IMR-90 (cell line): ENCODE measurements around the gene CRYM. TPM values are rescaled to one million over a fixed set of nuclear protein-coding genes. Genes with fewer than 3 reads are reported as not detected.

Experiments
- ATAC-seq: fragments of 200-7000 bp; cut with Tn5 transposase; 2 replicates; pipeline ENCODE4 v1.9.1; 2020; ENCODE audit warnings: low read depth, mild to moderate bottlenecking, moderate library complexity
- BruUV-seq: library from RNA; stranded (reverse); fragments of 400-500 nt; replicated peaks from 2 replicates; lab custom pipeline; 2021; lab: Mats Ljungman, UMichigan
- CTCF ChIA-PET: fragments of 300-600 bp; formaldehyde crosslinking; extraction: SDS; loops from one replicate; lab custom pipeline; 2021; ENCODE audit warnings: antibody characterized with exemption; lab: Yijun Ruan, JAX
- POLR2A ChIA-PET: fragments of 300-600 bp; sonication (Branson Sonifier 250); formaldehyde crosslinking; loops from one replicate; lab custom pipeline; 2022; ENCODE audit warnings: antibody characterized with exemption; ENCODE audit not compliant: unreplicated experiment; lab: Charles Lee
- DNase-seq: peaks from one replicate; pipeline ENCODE4 v3.0.0; 2013
- H2AFZ ChIP-seq: replicated peaks from 2 replicates; pipeline ENCODE3; 2013; ENCODE audit warnings: low read length, mild to moderate bottlenecking; ENCODE audit not compliant: poor library complexity
- H2AK5ac ChIP-seq: 2 replicates; pipeline ENCODE4 v1.6.1; 2013; ENCODE audit warnings: low read depth, low read length, inconsistent platforms
- H2AK9ac ChIP-seq: replicated peaks from 2 replicates; pipeline ENCODE3; 2013; ENCODE audit warnings: mild to moderate bottlenecking, low read depth, low read length, moderate library complexity; ENCODE audit not compliant: poor library complexity
- H2BK120ac ChIP-seq: 2 replicates; pipeline ENCODE4 v1.6.1; 2013; ENCODE audit warnings: low read depth, low read length, inconsistent platforms
- H2BK15ac ChIP-seq: 3 replicates; pipeline ENCODE4 v1.6.1; 2013; ENCODE audit warnings: low read depth, low read length, inconsistent platforms
- H2BK20ac ChIP-seq: 2 replicates; pipeline ENCODE4 v1.6.1; 2013; ENCODE audit warnings: low read depth, mild to moderate bottlenecking, inconsistent platforms, low read length, moderate library complexity
- H2BK5ac ChIP-seq: 2 replicates; pipeline ENCODE4 v1.6.1; 2013; ENCODE audit warnings: mild to moderate bottlenecking, low read depth, low read length, inconsistent platforms; ENCODE audit not compliant: poor library complexity, severe bottlenecking
- H3K14ac ChIP-seq: replicated peaks from 2 replicates; pipeline ENCODE4 v1.6.1; 2013; ENCODE audit warnings: low read depth, low read length, inconsistent platforms
- H3K18ac ChIP-seq: 2 replicates; pipeline ENCODE4 v1.6.1; 2013; ENCODE audit warnings: low read depth, low read length, control low read depth
- H3K23ac ChIP-seq: 2 replicates; pipeline ENCODE4 v1.6.1; 2013; ENCODE audit warnings: low read depth, low read length, inconsistent platforms
- H3K27ac ChIP-seq: 2 replicates; pipeline ENCODE4 v1.5.1; 2013; ENCODE audit warnings: mild to moderate bottlenecking, control low read depth, low read length; ENCODE audit not compliant: insufficient read depth
- H3K27me3 ChIP-seq: 2 replicates; pipeline ENCODE4 v1.6.1; 2013; ENCODE audit warnings: low read length; ENCODE audit not compliant: control insufficient read depth, insufficient read depth
- H3K36me3 ChIP-seq: 2 replicates; pipeline ENCODE4 v1.6.1; 2013; ENCODE audit warnings: low read length, mixed read lengths; ENCODE audit not compliant: control insufficient read depth, insufficient read depth
- H3K4ac ChIP-seq: 2 replicates; pipeline ENCODE4 v1.6.1; 2013; ENCODE audit warnings: low read depth, low read length, inconsistent platforms
- H3K4me1 ChIP-seq: 2 replicates; pipeline ENCODE4 v1.6.1; 2013; ENCODE audit warnings: low read length, mixed read lengths; ENCODE audit not compliant: control insufficient read depth, insufficient read depth
- H3K4me2 ChIP-seq: 2 replicates; pipeline ENCODE4 v1.6.1; 2013; ENCODE audit warnings: low read depth, mild to moderate bottlenecking, control low read depth, low read length, moderate library complexity
- H3K4me3 ChIP-seq: 2 replicates; pipeline ENCODE4 v1.5.1; 2013; ENCODE audit warnings: low read depth, mild to moderate bottlenecking, control low read depth, low read length, moderate library complexity; ENCODE audit not compliant: insufficient read depth
- H3K56ac ChIP-seq: 2 replicates; pipeline ENCODE4 v1.6.1; 2013; ENCODE audit warnings: low read length, inconsistent platforms; ENCODE audit not compliant: insufficient read depth; ENCODE audit errors: extremely low read depth
- H3K79me1 ChIP-seq, 2 experiments: 2 replicates each; pipeline ENCODE4 v1.6.1; 2013; ENCODE audit warnings: low read length in 2 of 2, inconsistent platforms in 1 of 2, low read depth in 1 of 2
- H3K9ac ChIP-seq: 2 replicates; pipeline ENCODE4 v1.6.1; 2013; ENCODE audit warnings: low read depth, low read length, control low read depth
- H3K9me1 ChIP-seq: 2 replicates; pipeline ENCODE4 v1.6.1; 2013; ENCODE audit warnings: low read length, inconsistent platforms; ENCODE audit not compliant: insufficient read depth
- H3K9me3 ChIP-seq: 2 replicates; pipeline ENCODE4 v1.6.1; 2013; ENCODE audit warnings: low read length; ENCODE audit not compliant: control insufficient read depth, insufficient read depth
- H4K20me1 ChIP-seq: 2 replicates; pipeline ENCODE4 v1.6.1; 2013; ENCODE audit warnings: low read length, inconsistent platforms; ENCODE audit not compliant: insufficient read depth
- H4K5ac ChIP-seq: 2 replicates; pipeline ENCODE4 v1.6.1; 2013; ENCODE audit warnings: mild to moderate bottlenecking, low read depth, low read length, control low read depth
- H4K8ac ChIP-seq, 2 experiments: 2 replicates each; pipeline ENCODE4 v1.6.1; 2013; ENCODE audit warnings: low read depth in 2 of 2, low read length in 2 of 2, control low read depth in 1 of 2, inconsistent platforms in 1 of 2
- H4K91ac ChIP-seq: 2 replicates; pipeline ENCODE4 v1.6.1; 2013; ENCODE audit warnings: low read depth, low read length, inconsistent platforms; ENCODE audit not compliant: insufficient read depth
- BHLHE40 ChIP-seq: fragments of 150-350 bp; IDR thresholded peaks from 2 replicates; pipeline ENCODE4 v1.6.1; 2016; ENCODE audit warnings: mild to moderate bottlenecking, low read depth, low read length
- CEBPB ChIP-seq: IDR thresholded peaks from 2 replicates; pipeline ENCODE4 v1.6.1; 2012; ENCODE audit warnings: low read depth, low read length, improper control_type of control experiment
- CHD1 ChIP-seq: IDR thresholded peaks from 2 replicates; pipeline ENCODE4 v1.6.1; 2012; ENCODE audit warnings: low read depth, low read length, improper control_type of control experiment
- CTCF ChIP-seq: conservative IDR thresholded peaks from 2 replicates; pipeline ENCODE4 v1.5.1; 2012; ENCODE audit warnings: mild to moderate bottlenecking, low read depth, low read length, improper control_type of control experiment
- ELK1 ChIP-seq: fragments of 150-350 bp; IDR thresholded peaks from 2 replicates; pipeline ENCODE4 v1.6.1; 2016; ENCODE audit warnings: low read depth, mild to moderate bottlenecking, low read length, moderate library complexity, borderline replicate concordance
- FOS ChIP-seq: fragments of 150-350 bp; IDR thresholded peaks from 2 replicates; pipeline ENCODE4 v1.6.1; 2016; ENCODE audit warnings: low read depth, low read length
- MAFK ChIP-seq: IDR thresholded peaks from 2 replicates; pipeline ENCODE4 v1.6.1; 2012; ENCODE audit warnings: low read depth, low read length, improper control_type of control experiment
- MAZ ChIP-seq: IDR thresholded peaks from 2 replicates; pipeline ENCODE4 v1.6.1; 2012; ENCODE audit warnings: low read depth, mild to moderate bottlenecking, low read length, improper control_type of control experiment, moderate library complexity, borderline replicate concordance
- MXI1 ChIP-seq: IDR thresholded peaks from 2 replicates; pipeline ENCODE4 v1.6.1; 2012; ENCODE audit warnings: low read depth, mild to moderate bottlenecking, low read length, moderate library complexity, borderline replicate concordance
- NFE2L2 ChIP-seq: fragments of 150-350 bp; IDR thresholded peaks from 2 replicates; pipeline ENCODE4 v1.6.1; 2016; ENCODE audit warnings: low read depth, mild to moderate bottlenecking, low read length
- POLR2A ChIP-seq: IDR thresholded peaks from 2 replicates; pipeline ENCODE4 v1.6.1; 2012; ENCODE audit warnings: mild to moderate bottlenecking, low read depth, low read length
- RAD21 ChIP-seq: IDR thresholded peaks from 2 replicates; pipeline ENCODE4 v1.6.1; 2012; ENCODE audit warnings: low read length, improper control_type of control experiment
- RCOR1 ChIP-seq: IDR thresholded peaks from 2 replicates; pipeline ENCODE4 v1.6.1; 2012; ENCODE audit warnings: mild to moderate bottlenecking, low read length, improper control_type of control experiment; ENCODE audit not compliant: insufficient replicate concordance
- RFX5 ChIP-seq: IDR thresholded peaks from 2 replicates; pipeline ENCODE4 v1.8.0; 2012; ENCODE audit warnings: low read depth, mild to moderate bottlenecking, low read length, moderate library complexity
- SMC3 ChIP-seq: fragments of 150-350 bp; IDR thresholded peaks from 2 replicates; pipeline ENCODE4 v1.6.1; 2016; ENCODE audit warnings: low read depth, mild to moderate bottlenecking, antibody characterized with exemption, low read length, moderate library complexity
- USF2 ChIP-seq: fragments of 150-350 bp; IDR thresholded peaks from 2 replicates; pipeline ENCODE4 v1.6.1; 2017; ENCODE audit warnings: mild to moderate bottlenecking, antibody characterized with exemption, low read length, low read depth
- WGBS, 2 experiments: methylation state at CpG; one replicate each; pipeline versions ENCODE4 v1.1.5 to v1.1.7; 2013; ENCODE audit warnings: missing lambda C conversion rate in 2 of 2; ENCODE audit not compliant: insufficient read length in 1 of 2; ENCODE audit errors: extremely low coverage in 2 of 2; 5-methylcytosine and 5-hydroxymethylcytosine counted together
- dilution Hi-C: fragments of 300-500 bp; cut with HindIII; formaldehyde crosslinking; loops from one replicate; pipeline ENCODE4 v1.14.3; 2018; ENCODE audit warnings: low sequenced_read_pairs; ENCODE audit not compliant: unreplicated experiment
- in situ Hi-C: fragments of 300-500 bp; cut with MboI; formaldehyde crosslinking; loops from 3 replicates; pipeline ENCODE4 v1.14.3; 2019; ENCODE audit warnings: low sequenced_read_pairs, inconsistent platforms, mixed read lengths
- intact Hi-C: fragments of 100-400 bp; cut with micrococcal nuclease; formaldehyde crosslinking; loops from 2 replicates; pipeline ENCODE4 v1.10.0; 2022
- polyA plus RNA-seq, 3 experiments: library from polyadenylated mRNA; depleted of rRNA; stranded (reverse); fragments of >200 nt; gene quantifications; 2 replicates each; pipeline ENCODE4 v1.2.3, GENCODE V29; 2012; ENCODE audit warnings: low replicate concordance in 1 of 3
- total RNA-seq: library from RNA; depleted of rRNA; stranded (reverse); fragments of >200 nt; gene quantifications from 2 replicates; pipeline ENCODE4 v1.2.3, GENCODE V29; 2012

The CRYM gene
- total and polyA plus RNA-seq, 2 of the 4 experiments (the other 2 are of a cell fraction) = not detected

GRCh38 chr16:21244518-21245215 is 33.4 kb downstream of the CRYM start:
- Histone ChIP-seq H3K36me3 (no peaks in the 10 kb centered on the region), H3K9ac (no peak overlapping the region), H3K18ac (no peak overlapping the region), H2BK15ac (no peak overlapping the region), H2AFZ (no peak overlapping the region), H3K9me3 (no peaks in the 10 kb centered on the region), H3K56ac (no peak overlapping the region), H3K27me3 (peaks cover 11% of the 10 kb centered on the region), H2BK5ac (no peak overlapping the region), H2BK120ac (no peak overlapping the region), H3K4me3 (no peak overlapping the region), H2AK5ac (no peak overlapping the region), H3K79me1 (no peaks in the 10 kb centered on the region), H3K9me1 (no peaks in the 10 kb centered on the region), H2BK20ac (no peak overlapping the region), H3K4ac (no peak overlapping the region), H3K4me2 (no peak overlapping the region), H4K8ac (no peak overlapping the region), H3K14ac (no peak overlapping the region), H3K4me1 (no peaks in the 10 kb centered on the region), H3K23ac (no peak overlapping the region), H3K27ac (no peak overlapping the region), H4K91ac (no peak overlapping the region), H2AK9ac (no peak overlapping the region), H4K20me1 (no peaks in the 10 kb centered on the region), H4K5ac (no peak overlapping the region)
- CTCF ChIA-PET = interaction anchor here (0.6 kb wide), 1 partner anchor 1821 kb away, joined by 3 read pairs; no protein-coding TSS in a partner anchor
- no peak for ATAC-seq
- WGBS, 2 experiments = no CpG with 5 or more reads among the region's 7 CpGs
- intact Hi-C loops (no loop called here), in situ Hi-C loops (no loop called here), dilution Hi-C loops (no loop called here)
- DNase-seq = no peak
- TF ChIP-seq BHLHE40 (no peak), RCOR1 (no peak), NFE2L2 (no peak), USF2 (no peak), CHD1 (no peak), MXI1 (no peak), SMC3 (no peak), MAZ (no peak), CTCF (no peak), POLR2A (no peak), CEBPB (no peak), ELK1 (no peak), FOS (no peak), RAD21 (no peak), MAFK (no peak), RFX5 (no peak)
- no TSS peak for BruUV-seq
- POLR2A ChIA-PET = no interaction called here
